ENCODE measurements around the gene PTPRM.

PTPRM gene

GRCh38 chr18:8319798-8320489 is 752.8 kb downstream of the PTPRM start:
- H3K4me3 ChIP-seq (ENCODE audit: low read depth, low read length): no peak overlapping the region
- no peak for TF ChIP-seq CTCF (IDR thresholded peaks at IDR 0.05; ENCODE audit: low read depth, low read length)

GRCh38 chr18:8322486-8322885 is 755.4 kb downstream of the PTPRM start:
- no peak for TF ChIP-seq CTCF (IDR thresholded peaks at IDR 0.05; ENCODE audit: low read depth, low read length)
- no peak overlapping the region for H3K4me3 ChIP-seq (ENCODE audit: low read depth, low read length)

GRCh38 chr18:8324343-8325065 is 757.4 kb downstream of the PTPRM start:
- H3K4me3 ChIP-seq (ENCODE audit: low read depth, low read length): no peak overlapping the region
- TF ChIP-seq CTCF (IDR thresholded peaks at IDR 0.05; ENCODE audit: low read depth, low read length): no peak

- no peak for TF ChIP-seq CTCF (IDR thresholded peaks at IDR 0.05; ENCODE audit: low read depth, low read length)
- H3K4me3 ChIP-seq (ENCODE audit: low read depth, low read length): no peak overlapping the region
These were observed 759.8 kb downstream of the PTPRM start for GRCh38 chr18:8326763-8327394.

- no peak for TF ChIP-seq CTCF (IDR thresholded peaks at IDR 0.05; ENCODE audit: low read depth, low read length)
- H3K4me3 ChIP-seq (ENCODE audit: low read depth, low read length): no peak overlapping the region
These were observed 761.0 kb downstream of the PTPRM start for GRCh38 chr18:8328126-8328525.

GRCh38 chr18:8329186-8329771 is 762.2 kb downstream of the PTPRM start:
- no peak for TF ChIP-seq CTCF (IDR thresholded peaks at IDR 0.05; ENCODE audit: low read depth, low read length)
- no peak overlapping the region for H3K4me3 ChIP-seq (ENCODE audit: low read depth, low read length)

Measured in WI38 (cell line).